ENCODE results near the gene CTIF. TPM values are rescaled to one million over a fixed set of nuclear protein-coding genes. Genes with fewer than 3 reads are reported as not detected.

Gene CTIF
- total and polyA plus RNA-seq, 2 experiments from 2014 or later = 8.6 to 14.4 TPM

DNA sequence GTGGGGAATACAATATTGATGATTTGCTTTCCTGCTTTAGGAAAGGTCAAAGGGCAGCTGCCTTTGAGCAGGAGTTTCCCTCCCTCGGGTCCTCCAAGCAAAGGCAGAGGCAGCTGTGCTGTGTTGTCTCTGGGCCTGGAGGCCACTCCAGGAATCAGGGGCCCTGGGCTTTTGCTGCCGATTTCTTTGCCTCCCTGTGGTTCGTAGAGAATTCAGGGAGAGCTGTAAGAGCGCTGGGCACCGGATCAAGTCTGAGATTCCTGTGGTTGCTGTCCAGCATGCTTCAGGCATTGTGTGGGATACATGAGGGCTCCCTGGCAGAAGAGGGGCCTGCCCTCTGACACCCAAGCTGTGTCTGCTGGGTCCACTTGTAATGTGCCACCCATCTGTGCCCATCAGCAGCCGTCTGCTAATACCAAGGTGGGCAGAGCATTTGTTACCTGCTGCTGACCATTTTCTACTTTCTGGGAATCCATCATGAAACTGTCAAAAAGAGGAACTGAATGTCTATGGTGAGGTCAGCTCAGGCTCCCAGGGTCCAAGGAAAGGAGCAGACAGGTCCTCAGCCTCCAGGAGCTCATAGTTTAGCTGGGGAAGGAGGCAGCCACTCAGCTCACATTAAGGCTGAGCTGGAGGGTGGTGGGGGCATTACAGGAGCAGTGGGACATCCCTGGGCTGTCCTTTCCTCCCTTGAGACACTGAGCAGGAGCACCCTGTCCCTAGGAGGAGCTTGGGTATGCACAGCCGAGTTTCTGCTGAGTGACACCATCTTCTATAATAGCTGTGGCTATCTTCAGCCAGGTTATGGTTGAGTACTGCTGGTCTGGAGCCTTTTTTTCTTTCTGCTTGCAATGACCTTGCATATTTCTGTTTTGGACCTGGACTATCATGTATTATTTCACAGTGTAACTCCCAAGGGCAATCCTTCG, 68.5 kb downstream of the CTIF start:
- Histone ChIP-seq H3K79me2 (replicated peaks; ENCODE audit: insufficient read depth) (peaks cover 6% of the 10 kb centered on the region; the same call in 1 of the 2 replicates), H4K20me1 (replicated peaks; ENCODE audit: insufficient read depth) (peaks cover 5% of the 10 kb centered on the region; the same call in 1 of the 2 replicates), H3F3A (replicated peaks; ENCODE audit: low read depth) (no peaks in the 10 kb centered on the region), H3K4me3 (no peak overlapping the region), H3K4me1 (ENCODE audit: insufficient read depth) (no peaks in the 10 kb centered on the region), H3K9me2 (ENCODE audit: insufficient read depth) (no peaks in the 10 kb centered on the region), H3K27me3 (ENCODE audit: insufficient read depth) (no peaks in the 10 kb centered on the region), H3K4me2 (no peak overlapping the region), H2AFZ (no peak overlapping the region), H3K27ac (ENCODE audit: low read depth) (no peak overlapping the region), H3K36me3 (ENCODE audit: insufficient read depth) (no peaks in the 10 kb centered on the region)
- DNase-seq (ENCODE audit: low spot score) (no peak), ATAC-seq (peak; percentile 18; the same call in 2 of the 3 replicates)
- Mint-ChIP-seq H3K36me3 (ENCODE audit: low read depth) (no peaks in the 10 kb centered on the region), H3K4me3 (no peak overlapping the region), H3K27me3 (ENCODE audit: insufficient read depth, low read depth, poor library complexity) (peaks cover 4% of the 10 kb centered on the region), H3K27ac (no peak overlapping the region), H3K4me1 (peaks cover 9% of the 10 kb centered on the region), H3K9me3 (no peaks in the 10 kb centered on the region)
- TF ChIP-seq, protein P1, sequence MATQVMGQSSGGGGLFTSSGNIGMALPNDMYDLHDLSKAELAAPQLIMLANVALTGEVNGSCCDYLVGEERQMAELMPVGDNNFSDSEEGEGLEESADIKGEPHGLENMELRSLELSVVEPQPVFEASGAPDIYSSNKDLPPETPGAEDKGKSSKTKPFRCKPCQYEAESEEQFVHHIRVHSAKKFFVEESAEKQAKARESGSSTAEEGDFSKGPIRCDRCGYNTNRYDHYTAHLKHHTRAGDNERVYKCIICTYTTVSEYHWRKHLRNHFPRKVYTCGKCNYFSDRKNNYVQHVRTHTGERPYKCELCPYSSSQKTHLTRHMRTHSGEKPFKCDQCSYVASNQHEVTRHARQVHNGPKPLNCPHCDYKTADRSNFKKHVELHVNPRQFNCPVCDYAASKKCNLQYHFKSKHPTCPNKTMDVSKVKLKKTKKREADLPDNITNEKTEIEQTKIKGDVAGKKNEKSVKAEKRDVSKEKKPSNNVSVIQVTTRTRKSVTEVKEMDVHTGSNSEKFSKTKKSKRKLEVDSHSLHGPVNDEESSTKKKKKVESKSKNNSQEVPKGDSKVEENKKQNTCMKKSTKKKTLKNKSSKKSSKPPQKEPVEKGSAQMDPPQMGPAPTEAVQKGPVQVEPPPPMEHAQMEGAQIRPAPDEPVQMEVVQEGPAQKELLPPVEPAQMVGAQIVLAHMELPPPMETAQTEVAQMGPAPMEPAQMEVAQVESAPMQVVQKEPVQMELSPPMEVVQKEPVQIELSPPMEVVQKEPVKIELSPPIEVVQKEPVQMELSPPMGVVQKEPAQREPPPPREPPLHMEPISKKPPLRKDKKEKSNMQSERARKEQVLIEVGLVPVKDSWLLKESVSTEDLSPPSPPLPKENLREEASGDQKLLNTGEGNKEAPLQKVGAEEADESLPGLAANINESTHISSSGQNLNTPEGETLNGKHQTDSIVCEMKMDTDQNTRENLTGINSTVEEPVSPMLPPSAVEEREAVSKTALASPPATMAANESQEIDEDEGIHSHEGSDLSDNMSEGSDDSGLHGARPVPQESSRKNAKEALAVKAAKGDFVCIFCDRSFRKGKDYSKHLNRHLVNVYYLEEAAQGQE (IDR thresholded peaks at IDR 0.05; ENCODE audit: unreplicated experiment) = peak; percentile 55
- TF ChIP-seq ZNF331 (CRISPR knock-in tag; IDR thresholded peaks at IDR 0.05; ENCODE audit: low read depth) = no peak

- H2AFZ ChIP-seq = no peak overlapping the region
- peaks cover 18% of the 10 kb centered on the region for H3K4me1 Mint-ChIP-seq
- H3K4me2 ChIP-seq = no peak overlapping the region
- no peak overlapping the region for H3K27ac ChIP-seq (ENCODE audit: low read depth)
- H3K27me3 Mint-ChIP-seq (ENCODE audit: insufficient read depth, low read depth, poor library complexity) = peaks cover 2% of the 10 kb centered on the region
- peaks cover 5% of the 10 kb centered on the region; the same call in 1 of the 2 replicates for H4K20me1 ChIP-seq (replicated peaks; ENCODE audit: insufficient read depth)
- no peaks in the 10 kb centered on the region for H3K9me3 Mint-ChIP-seq
- peaks cover 6% of the 10 kb centered on the region; the same call in 1 of the 2 replicates for H3K79me2 ChIP-seq (replicated peaks; ENCODE audit: insufficient read depth)
- no peaks in the 10 kb centered on the region for H3F3A ChIP-seq (replicated peaks; ENCODE audit: low read depth)
- H3K9me2 ChIP-seq (ENCODE audit: insufficient read depth) = no peaks in the 10 kb centered on the region
- ATAC-seq (no peak), DNase-seq (ENCODE audit: low spot score) (no peak)
- H3K36me3 ChIP-seq (ENCODE audit: insufficient read depth) = no peaks in the 10 kb centered on the region
- H3K27ac Mint-ChIP-seq = no peak overlapping the region
- no peak overlapping the region for H3K4me3 Mint-ChIP-seq
- H3K27me3 ChIP-seq (ENCODE audit: insufficient read depth) = no peaks in the 10 kb centered on the region
- peaks cover 6% of the 10 kb centered on the region; the same call in 1 of the 2 replicates for H3K4me1 ChIP-seq (ENCODE audit: insufficient read depth)
- no peak overlapping the region for H3K4me3 ChIP-seq
- H3K36me3 Mint-ChIP-seq (ENCODE audit: low read depth) = no peaks in the 10 kb centered on the region
- TF ChIP-seq NANOG (IDR thresholded peaks at IDR 0.05; ENCODE audit: borderline replicate concordance) (no peak), CTCF (conservative IDR thresholded peaks at IDR 0.05; ENCODE audit: low read depth in 2 of 2) (no peak), POLR2AphosphoS5 (IDR thresholded peaks at IDR 0.05; ENCODE audit: low read depth) (no peak), ZNF462 (CRISPR knock-in tag; IDR thresholded peaks at IDR 0.05) (no peak), ZNF331 (CRISPR knock-in tag; IDR thresholded peaks at IDR 0.05; ENCODE audit: low read depth) (no peak), STAT1 (IDR thresholded peaks at IDR 0.05; ENCODE audit: unreplicated experiment) (no peak)
Measured at GRCh38 chr18:48608581-48608980, 69.8 kb downstream of the CTIF start.
